ENCODE data around the gene ZNRF3.
"Not testable (repeated sequence)": the region's sequence is repeated elsewhere in the genome, so short reads cannot be mapped to it uniquely, and the experiment has no call there.

Gene ZNRF3

DNA sequence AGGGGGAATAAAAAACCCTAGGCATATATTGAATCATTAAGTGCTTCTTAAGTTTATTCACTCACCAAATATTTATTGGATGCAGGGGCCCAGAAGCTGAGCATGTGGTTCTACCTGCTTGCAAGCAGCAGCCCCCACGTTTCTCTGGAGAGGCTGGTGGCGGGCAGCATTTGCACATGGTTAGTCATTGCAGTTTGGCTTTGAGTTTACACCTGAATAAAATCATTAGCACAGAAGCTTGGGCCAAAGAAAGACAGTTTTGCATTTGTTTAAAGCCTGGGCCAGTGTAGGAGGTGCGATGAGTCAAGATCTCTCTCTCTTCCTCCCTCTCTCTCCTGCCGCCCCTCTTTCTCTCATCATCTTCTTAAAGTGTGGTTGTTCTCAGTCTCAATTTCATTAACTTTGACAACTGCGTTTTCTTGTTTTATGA, 105.7 kb downstream of the ZNRF3 start:
- DNase-seq: no peak

- no peak for DNase-seq
Observed at GRCh38 chr22:28989484-28989883, 106.1 kb downstream of the ZNRF3 start.

GRCh38 chr22:28989912-28990311, 106.5 kb downstream of the ZNRF3 start:
- no peak for DNase-seq

DNA sequence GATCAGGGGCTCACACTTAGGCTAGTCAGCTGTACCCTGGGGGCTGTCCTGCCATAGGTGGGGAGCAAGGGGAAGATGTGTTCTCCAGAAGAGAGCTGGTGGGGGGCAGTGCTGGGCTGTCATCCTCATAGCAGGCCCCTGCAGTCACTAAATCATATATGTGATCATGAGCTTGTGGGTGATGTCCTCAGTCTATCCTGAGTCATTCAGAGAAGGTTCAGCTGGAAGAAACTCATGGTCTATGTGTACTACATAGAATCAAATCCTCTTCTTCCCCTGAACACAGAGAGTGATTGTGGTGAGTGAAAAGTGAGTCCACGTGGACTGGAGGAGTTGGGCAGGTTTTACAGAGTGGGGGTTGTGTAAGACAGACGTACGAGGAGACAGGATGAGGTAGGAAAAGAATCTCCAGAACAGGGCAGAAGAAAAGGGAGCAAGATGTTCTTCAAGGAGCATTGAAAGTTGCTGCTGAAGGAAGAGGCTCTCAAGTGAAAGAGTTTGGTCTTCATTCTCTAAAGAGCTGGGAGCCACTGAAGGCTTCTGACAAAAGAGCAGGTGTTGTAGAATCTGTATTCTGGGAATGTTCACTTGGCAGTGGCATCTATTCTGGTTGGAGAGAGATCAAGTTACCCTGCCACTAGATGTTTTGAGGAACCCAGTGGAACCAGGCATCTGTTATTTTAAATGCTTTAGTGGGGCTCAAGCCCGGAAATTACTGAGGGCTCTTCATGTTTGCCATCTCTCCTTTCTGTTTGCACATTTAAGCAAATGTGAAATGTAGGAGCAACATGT, 109.4 kb downstream of the ZNRF3 start:
- no peak for DNase-seq

- no peak for DNase-seq
Observed at GRCh38 chr22:28994522-28994921, 111.2 kb downstream of the ZNRF3 start.

- DNase-seq: no peak
Observed at GRCh38 chr22:28995551-28995950, 112.2 kb downstream of the ZNRF3 start.

- DNase-seq: no peak
Observed at GRCh38 chr22:28997342-28997741, 114.0 kb downstream of the ZNRF3 start.

DNA sequence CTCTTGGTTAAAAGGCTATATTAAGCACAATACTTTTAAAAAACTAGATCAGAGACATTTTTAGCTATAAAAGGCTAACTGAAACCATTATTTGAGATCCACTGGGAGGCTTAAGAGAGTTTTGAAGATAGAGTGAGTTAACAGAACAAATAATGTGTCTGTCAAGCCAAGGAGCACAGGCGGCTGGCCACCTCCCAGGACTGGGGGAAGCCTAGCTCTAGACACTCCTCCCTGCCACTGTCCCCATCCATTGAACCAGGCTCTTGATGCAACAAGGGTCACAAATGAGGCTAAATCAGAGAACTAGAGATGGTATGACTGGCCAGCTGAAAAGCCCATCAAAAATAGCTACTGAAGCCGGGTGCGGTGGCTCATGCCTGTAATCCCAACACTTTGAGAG, 115.3 kb downstream of the ZNRF3 start:
- DNase-seq: no peak

- DNase-seq: no peak
Observed at GRCh38 chr22:28999510-28999909, 116.1 kb downstream of the ZNRF3 start.

- DNase-seq: no peak
Observed at GRCh38 chr22:28999919-29000556, 116.7 kb downstream of the ZNRF3 start.

- no peak for DNase-seq
Observed at GRCh38 chr22:29000641-29001040, 117.3 kb downstream of the ZNRF3 start.

DNA sequence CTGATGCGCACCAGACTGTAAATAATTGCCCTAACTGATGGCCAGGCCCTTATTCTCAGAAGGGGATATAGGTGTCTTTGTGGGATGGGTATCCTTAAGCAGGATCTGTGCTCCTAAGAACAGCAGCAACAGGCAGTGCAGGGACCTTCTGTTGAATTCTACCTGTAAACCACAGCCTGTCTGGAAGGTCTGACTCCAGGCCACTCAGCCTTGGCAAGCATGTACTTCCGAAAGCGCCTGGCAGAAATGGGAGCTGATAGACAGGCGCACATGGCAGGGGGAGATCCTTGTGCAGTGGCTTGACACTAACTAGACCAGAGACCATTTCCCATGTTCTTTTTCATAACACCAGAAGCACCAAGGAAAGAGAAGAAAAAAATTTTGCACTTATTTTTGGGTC, 119.2 kb downstream of the ZNRF3 start:
- no peak for DNase-seq

- DNase-seq: no peak
Observed at GRCh38 chr22:29003552-29003951, 120.2 kb downstream of the ZNRF3 start.

- no peak for DNase-seq
Observed at GRCh38 chr22:29003975-29004646, 120.7 kb downstream of the ZNRF3 start.

GRCh38 chr22:29004647-29005371, 121.4 kb downstream of the ZNRF3 start:
- DNase-seq: no peak

DNA sequence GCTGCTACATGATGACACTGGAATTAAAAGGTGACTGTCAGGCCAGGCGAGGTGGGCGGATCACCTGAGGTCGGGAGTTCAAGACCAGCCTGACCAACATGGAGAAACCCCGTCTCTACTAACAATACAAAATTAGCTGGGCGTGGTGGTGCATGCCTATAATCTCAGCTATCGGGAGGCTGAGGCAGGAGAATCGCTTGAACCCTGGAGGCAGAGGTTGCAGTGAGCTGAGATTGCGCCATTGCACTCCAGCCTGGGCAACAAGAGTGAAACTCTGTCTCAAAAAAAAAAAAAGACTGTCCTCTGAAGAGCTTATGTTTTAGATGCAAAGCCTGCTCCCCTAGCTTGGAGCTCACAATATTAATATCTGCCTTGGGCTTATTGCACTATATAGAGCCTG, 122.4 kb downstream of the ZNRF3 start:
- DNase-seq: not testable (repeated sequence)

DNA sequence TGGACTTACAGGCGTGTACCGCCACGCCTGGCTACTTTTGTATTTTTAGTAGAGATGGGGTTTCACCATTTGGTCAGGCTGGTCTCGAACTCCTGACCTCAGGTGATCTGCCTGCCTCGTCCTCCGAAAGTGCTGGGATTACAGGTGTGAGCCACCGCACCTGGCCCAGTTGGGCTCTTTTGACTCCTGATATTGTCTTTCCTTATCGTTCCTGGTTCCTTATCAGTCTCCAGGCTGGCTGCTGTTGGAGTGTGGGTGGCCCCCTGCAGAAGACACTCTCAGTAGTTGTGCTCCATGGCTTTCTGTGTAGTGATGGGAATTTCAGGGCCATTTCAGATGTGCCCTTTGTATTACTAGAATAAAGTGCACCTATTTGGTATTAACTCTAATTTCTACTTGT, 123.0 kb downstream of the ZNRF3 start:
- DNase-seq: no peak

DNA sequence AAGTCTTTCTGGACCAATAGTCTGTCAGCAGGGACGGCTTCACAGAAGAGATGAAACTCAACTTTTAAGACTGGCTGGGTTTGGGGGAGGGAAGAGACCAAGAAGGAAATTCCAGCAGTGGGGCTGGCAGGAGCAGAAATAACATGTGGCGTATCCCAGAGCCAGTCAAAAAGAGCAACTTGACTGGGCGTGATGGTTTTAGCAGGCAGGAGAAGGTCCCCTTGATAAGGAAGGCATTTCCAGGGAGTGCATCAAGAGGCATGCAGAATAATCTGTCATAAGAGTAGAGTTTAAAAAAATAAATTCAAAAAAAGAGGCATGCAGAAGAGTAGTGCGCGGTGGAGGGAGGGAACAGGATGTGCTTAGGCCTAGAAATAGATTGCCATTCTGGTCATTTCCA, 125.8 kb downstream of the ZNRF3 start:
- DNase-seq: no peak

DNA sequence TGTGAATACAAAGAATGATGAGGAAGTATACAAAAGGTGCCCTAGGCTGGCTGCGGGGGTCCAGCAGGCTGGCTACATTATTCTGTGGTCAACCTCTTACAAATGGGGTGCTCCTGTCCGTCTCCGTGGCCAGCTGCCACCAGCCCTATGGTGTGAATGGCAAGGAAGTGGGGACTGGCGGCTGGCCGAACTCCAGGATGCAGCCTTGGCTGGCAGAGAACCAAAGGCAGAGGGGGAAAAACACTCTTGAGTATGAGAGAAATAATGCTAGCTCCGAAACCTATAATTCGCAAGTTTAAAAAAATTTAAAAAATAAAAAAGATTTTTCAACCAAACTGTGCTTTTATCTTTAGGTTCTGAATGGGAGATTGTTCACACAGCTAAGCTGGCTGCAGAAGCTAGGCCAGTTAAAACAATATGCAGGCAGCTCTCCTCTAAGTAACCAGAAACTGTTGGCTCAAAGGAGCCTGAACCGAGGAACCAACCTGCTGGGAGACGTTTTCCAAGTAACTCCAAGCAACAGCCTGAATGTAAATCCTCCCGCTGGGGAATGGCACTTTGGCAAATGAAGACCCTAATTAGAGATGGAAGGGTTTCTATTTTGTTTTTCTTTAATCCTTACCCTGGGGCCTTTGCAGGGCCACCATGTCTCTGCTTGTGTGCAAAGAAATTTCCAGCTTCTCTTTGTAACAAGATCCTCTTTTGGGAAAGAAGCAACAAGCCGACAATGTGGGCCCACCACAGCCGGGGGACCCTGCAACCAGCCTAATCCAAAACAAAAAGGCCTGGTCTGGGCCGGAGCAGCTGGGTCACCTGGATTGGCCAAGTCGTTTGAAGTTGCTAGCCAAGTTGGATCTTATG, 128.1 kb downstream of the ZNRF3 start:
- DNase-seq: no peak

GRCh38 chr22:29012101-29012433, 128.7 kb downstream of the ZNRF3 start:
- no peak for DNase-seq

- no peak for DNase-seq
Observed at GRCh38 chr22:29012952-29013351, 129.6 kb downstream of the ZNRF3 start.

GRCh38 chr22:29014293-29014692, 130.9 kb downstream of the ZNRF3 start:
- no peak for DNase-seq

DNA sequence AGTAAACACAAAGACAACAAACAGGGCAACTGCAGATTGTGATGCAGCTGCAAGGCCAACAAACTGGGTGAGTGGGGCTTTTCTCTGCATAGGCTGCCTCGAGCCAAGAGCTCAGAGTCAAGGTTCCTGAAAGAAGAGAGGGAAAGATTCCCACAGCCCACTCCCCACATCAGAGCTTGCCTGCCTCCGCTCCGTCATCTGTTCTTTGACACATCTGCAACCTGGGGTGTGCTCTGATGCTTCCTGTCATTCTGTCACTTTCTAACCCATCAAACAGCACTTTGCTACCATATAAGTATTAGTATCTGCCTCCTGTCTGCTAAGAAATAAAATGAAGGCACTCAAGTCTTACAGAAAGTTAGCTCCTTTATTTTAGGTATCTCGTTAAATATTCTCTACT, 131.4 kb downstream of the ZNRF3 start:
- no peak for DNase-seq
